ENCODE results near the gene ZDHHC6.

The ZDHHC6 gene

DNA sequence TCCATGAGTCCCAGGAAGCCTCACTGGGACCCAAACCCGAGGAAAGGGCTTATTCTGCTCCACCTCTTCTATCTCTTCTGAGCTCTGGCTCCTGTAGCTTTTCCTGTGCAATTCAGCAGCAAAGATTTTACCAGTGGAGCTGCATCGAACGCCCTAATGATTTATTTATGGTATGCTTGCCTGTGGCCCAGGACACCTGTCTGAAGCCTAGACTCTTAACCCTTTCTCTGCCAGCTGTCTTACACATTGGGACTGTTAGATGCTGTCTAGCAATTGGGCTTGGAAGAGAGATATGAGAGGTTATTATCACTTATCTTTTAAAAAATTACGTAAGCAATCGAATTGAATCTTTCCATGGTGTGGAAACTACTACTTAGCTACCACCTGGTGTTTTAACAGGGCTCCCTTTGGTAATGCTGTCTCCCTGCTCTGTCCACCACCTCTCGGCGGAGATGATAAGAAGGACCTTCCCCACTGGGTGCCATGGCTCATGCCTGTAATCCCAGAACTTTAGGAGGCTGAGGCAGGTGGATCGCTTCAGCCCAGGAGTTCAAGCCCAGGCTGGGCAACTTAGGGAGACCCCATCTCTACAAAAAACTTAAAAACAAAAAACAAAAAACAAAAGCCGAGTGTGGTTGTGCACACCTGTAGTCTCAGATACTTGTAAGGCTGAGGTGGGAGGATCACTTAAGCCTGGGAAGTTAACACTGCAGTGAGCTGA is 64.0 kb downstream of the ZDHHC6 start:
- peaks cover 14 to 17% of the 10 kb centered on the region in 2 donors for H3K36me3 ChIP-seq (ENCODE audit: control insufficient read depth in 2 of 2, insufficient read depth in 2 of 2, low read length in 2 of 2)
- peaks cover 36 to 64% of the 10 kb centered on the region in 2 donors for H3K4me1 ChIP-seq (ENCODE audit: control insufficient read depth in 2 of 2, insufficient read depth in 2 of 2, low read length in 2 of 2)
- H3K4me3 ChIP-seq (ENCODE audit: low read length in 2 of 2): no peak overlapping the region
- no peak overlapping the region for H3K9ac ChIP-seq (ENCODE audit: low read depth in 1 of 2, low read length in 2 of 2)
- H3K9me3 ChIP-seq (ENCODE audit: control insufficient read depth in 2 of 2, low read length in 2 of 2): no peaks in the 10 kb centered on the region
- peak overlapping the region; percentile 45 to 56 for H3K27ac ChIP-seq (ENCODE audit: low read depth in 2 of 2, low read length in 2 of 2)
- H3K27me3 ChIP-seq (ENCODE audit: control insufficient read depth in 2 of 2, insufficient read depth in 2 of 2, low read length in 2 of 2): no peaks in the 10 kb centered on the region

Data from mucosa of rectum (tissue), 2 donors.